SK-N-SH treated with all-trans-retinoic acid at 6 μM for 48 hours (cell line): Measurements from ENCODE around the gene CACNA1C.

ENCODE experiments used
- ATAC-seq: fragments of 200-7000 bp; cut with Tn5 transposase; 3 replicates; pipeline ENCODE4 v1.9.1; 2020; ENCODE audit warnings: mild to moderate bottlenecking, moderate library complexity
- BACH2 ChIP-seq: fragments of 250-450 bp; sonication (Bioruptor Pico); IDR thresholded peaks from 2 replicates; pipeline ENCODE4 v1.9.0; 2021; ENCODE audit warnings: mild to moderate bottlenecking, borderline replicate concordance
- CSDC2 ChIP-seq: fragments of 250-450 bp; sonication (Bioruptor Pico); IDR thresholded peaks from 2 replicates; pipeline ENCODE4 v1.5.0; 2020; ENCODE audit warnings: mild to moderate bottlenecking, moderate library complexity
- ESRRG ChIP-seq: fragments of 250-450 bp; sonication (Bioruptor Pico); IDR thresholded peaks from 2 replicates; pipeline ENCODE4 v1.6.1; 2021; ENCODE audit warnings: mild to moderate bottlenecking
- GLIS3 ChIP-seq: fragments of 250-450 bp; sonication (Bioruptor Pico); IDR thresholded peaks from 2 replicates; pipeline ENCODE4 v1.5.0; 2020; ENCODE audit warnings: mild to moderate bottlenecking, moderate library complexity
- ISL1 ChIP-seq: fragments of 250-450 bp; sonication (Bioruptor Pico); IDR thresholded peaks from 2 replicates; pipeline ENCODE4 v2.1.2; 2022; ENCODE audit warnings: mild to moderate bottlenecking, moderate library complexity
- OSR1 ChIP-seq: fragments of 250-450 bp; sonication (Bioruptor Pico); IDR thresholded peaks from 2 replicates; pipeline ENCODE4 v1.8.0; 2022; ENCODE audit warnings: moderate library complexity, mild to moderate bottlenecking, inconsistent platforms
- PPARA ChIP-seq: fragments of 250-450 bp; sonication (Bioruptor Pico); IDR thresholded peaks from 2 replicates; pipeline ENCODE4 v1.5.0; 2020; ENCODE audit warnings: mild to moderate bottlenecking, borderline replicate concordance
- RARB ChIP-seq: fragments of 250-450 bp; sonication (Bioruptor Pico); IDR thresholded peaks from 2 replicates; pipeline ENCODE4 v1.8.0; 2021; ENCODE audit warnings: mild to moderate bottlenecking, moderate library complexity
- SNAI2 ChIP-seq: fragments of 250-450 bp; sonication (Bioruptor Pico); IDR thresholded peaks from 2 replicates; pipeline ENCODE4 v1.5.0; 2020; ENCODE audit warnings: mild to moderate bottlenecking, moderate library complexity
- TCF4 ChIP-seq: fragments of 250-450 bp; sonication (Bioruptor Pico); IDR thresholded peaks from 2 replicates; pipeline ENCODE4 v1.8.0; 2021; ENCODE audit warnings: mild to moderate bottlenecking, moderate library complexity, borderline replicate concordance
- TOX ChIP-seq: fragments of 250-450 bp; sonication (Bioruptor Pico); IDR thresholded peaks from 2 replicates; pipeline ENCODE4 v1.8.0; 2021; ENCODE audit warnings: mild to moderate bottlenecking, moderate library complexity, borderline replicate concordance
- ZC3H10 ChIP-seq: fragments of 250-450 bp; sonication (Bioruptor Pico); IDR thresholded peaks from 2 replicates; pipeline ENCODE4 v1.5.1; 2021; ENCODE audit warnings: mild to moderate bottlenecking, moderate library complexity
- ZFP3 ChIP-seq: fragments of 250-450 bp; sonication (Bioruptor Pico); IDR thresholded peaks from 2 replicates; pipeline ENCODE4 v1.5.0; 2020; ENCODE audit warnings: mild to moderate bottlenecking, moderate library complexity
- ZFP30 ChIP-seq: fragments of 450-650 bp; formaldehyde crosslinking; IDR thresholded peaks from 2 replicates; pipeline ENCODE4 v1.5.0; 2022; ENCODE audit warnings: mild to moderate bottlenecking, moderate library complexity
- ZNF565 ChIP-seq: fragments of 450-650 bp; formaldehyde crosslinking; conservative IDR thresholded peaks from 2 replicates; pipeline ENCODE4 v1.5.0; 2020; ENCODE audit warnings: low read depth, mild to moderate bottlenecking, moderate library complexity
- ZNF70 ChIP-seq: fragments of 450-650 bp; formaldehyde crosslinking; IDR thresholded peaks from 2 replicates; pipeline ENCODE4 v1.5.0; 2020; ENCODE audit warnings: mild to moderate bottlenecking, moderate library complexity
- ZNF8 ChIP-seq: fragments of 450-650 bp; formaldehyde crosslinking; IDR thresholded peaks from 2 replicates; pipeline ENCODE4 v1.5.0; 2020; ENCODE audit warnings: mild to moderate bottlenecking, moderate library complexity
- TF ChIP-seq, protein P1 (sequence below): fragments of 250-450 bp; sonication (Bioruptor Pico); IDR thresholded peaks from 2 replicates; pipeline ENCODE4 v1.8.0; 2020; ENCODE audit warnings: mild to moderate bottlenecking, moderate library complexity, borderline replicate concordance
- TF ChIP-seq, protein P2 (sequence below): fragments of 250-450 bp; sonication (Bioruptor Pico); IDR thresholded peaks from 2 replicates; pipeline ENCODE4 v1.5.1; 2020; ENCODE audit warnings: low read depth, mild to moderate bottlenecking, moderate library complexity
- TF ChIP-seq, protein P3 (sequence below): fragments of 250-450 bp; sonication (Bioruptor Pico); IDR thresholded peaks from 2 replicates; pipeline ENCODE4 v1.5.1; 2021; ENCODE audit warnings: mild to moderate bottlenecking, moderate library complexity
- TF ChIP-seq, protein P4 (sequence below): fragments of 250-450 bp; sonication (Bioruptor Pico); IDR thresholded peaks from 2 replicates; pipeline ENCODE4 v1.8.0; 2021; ENCODE audit warnings: low read depth, mild to moderate bottlenecking, moderate library complexity, borderline replicate concordance
- TF ChIP-seq, protein P5 (sequence below): fragments of 250-450 bp; sonication (Bioruptor Pico); IDR thresholded peaks from 2 replicates; pipeline ENCODE4 v1.5.0; 2020; ENCODE audit warnings: mild to moderate bottlenecking, moderate library complexity

The CACNA1C gene

DNA sequence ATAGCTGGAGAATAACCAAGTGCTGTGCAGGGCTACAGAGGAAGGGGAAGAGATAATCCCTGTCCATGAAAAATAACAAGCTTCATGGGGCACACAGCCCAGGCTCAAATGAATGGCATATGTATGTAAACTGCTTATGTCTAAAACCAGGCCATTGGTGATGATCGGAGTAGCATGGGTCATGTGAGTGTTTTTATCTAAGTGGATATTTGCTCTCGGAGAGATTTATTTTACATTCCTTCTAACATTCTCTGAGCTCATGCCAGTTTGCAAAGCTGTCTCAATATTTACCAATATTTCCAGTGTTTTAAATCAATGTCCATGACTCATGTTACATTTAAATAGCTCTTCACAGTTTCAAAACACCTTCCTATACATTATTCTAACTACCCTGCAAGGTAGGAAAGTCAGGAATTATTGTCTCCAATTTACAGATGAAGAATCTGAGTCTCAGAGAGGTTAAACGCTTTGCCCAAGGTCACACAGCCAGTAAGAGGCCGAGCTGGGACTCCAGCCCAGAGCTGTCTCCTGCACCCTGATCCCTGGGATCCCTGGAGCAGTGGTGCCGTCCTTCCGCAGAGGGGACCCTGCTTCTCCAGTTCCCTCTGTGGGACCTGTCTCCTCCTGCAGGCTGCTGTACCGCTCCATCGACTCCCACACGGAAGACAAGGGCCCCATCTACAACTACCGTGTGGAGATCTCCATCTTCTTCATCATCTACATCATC lies 555.3 kb downstream of the CACNA1C start:
- ATAC-seq: no peak
- TF ChIP-seq, protein P1, sequence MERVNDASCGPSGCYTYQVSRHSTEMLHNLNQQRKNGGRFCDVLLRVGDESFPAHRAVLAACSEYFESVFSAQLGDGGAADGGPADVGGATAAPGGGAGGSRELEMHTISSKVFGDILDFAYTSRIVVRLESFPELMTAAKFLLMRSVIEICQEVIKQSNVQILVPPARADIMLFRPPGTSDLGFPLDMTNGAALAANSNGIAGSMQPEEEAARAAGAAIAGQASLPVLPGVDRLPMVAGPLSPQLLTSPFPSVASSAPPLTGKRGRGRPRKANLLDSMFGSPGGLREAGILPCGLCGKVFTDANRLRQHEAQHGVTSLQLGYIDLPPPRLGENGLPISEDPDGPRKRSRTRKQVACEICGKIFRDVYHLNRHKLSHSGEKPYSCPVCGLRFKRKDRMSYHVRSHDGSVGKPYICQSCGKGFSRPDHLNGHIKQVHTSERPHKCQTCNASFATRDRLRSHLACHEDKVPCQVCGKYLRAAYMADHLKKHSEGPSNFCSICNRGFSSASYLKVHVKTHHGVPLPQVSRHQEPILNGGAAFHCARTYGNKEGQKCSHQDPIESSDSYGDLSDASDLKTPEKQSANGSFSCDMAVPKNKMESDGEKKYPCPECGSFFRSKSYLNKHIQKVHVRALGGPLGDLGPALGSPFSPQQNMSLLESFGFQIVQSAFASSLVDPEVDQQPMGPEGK: no peak
- no peak for TF ChIP-seq ISL1 (CRISPR knock-in tag)
- no peak for TF ChIP-seq GLIS3 (CRISPR knock-in tag)
- no peak for TF ChIP-seq PPARA (CRISPR knock-in tag)
- no peak for TF ChIP-seq ZC3H10 (CRISPR knock-in tag)
- TF ChIP-seq, protein P2, sequence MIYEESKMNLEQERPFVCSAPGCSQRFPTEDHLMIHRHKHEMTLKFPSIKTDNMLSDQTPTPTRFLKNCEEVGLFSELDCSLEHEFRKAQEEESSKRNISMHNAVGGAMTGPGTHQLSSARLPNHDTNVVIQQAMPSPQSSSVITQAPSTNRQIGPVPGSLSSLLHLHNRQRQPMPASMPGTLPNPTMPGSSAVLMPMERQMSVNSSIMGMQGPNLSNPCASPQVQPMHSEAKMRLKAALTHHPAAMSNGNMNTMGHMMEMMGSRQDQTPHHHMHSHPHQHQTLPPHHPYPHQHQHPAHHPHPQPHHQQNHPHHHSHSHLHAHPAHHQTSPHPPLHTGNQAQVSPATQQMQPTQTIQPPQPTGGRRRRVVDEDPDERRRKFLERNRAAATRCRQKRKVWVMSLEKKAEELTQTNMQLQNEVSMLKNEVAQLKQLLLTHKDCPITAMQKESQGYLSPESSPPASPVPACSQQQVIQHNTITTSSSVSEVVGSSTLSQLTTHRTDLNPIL (CRISPR knock-in tag): no peak
- TF ChIP-seq TOX (CRISPR knock-in tag): no peak
- TF ChIP-seq, protein P3, sequence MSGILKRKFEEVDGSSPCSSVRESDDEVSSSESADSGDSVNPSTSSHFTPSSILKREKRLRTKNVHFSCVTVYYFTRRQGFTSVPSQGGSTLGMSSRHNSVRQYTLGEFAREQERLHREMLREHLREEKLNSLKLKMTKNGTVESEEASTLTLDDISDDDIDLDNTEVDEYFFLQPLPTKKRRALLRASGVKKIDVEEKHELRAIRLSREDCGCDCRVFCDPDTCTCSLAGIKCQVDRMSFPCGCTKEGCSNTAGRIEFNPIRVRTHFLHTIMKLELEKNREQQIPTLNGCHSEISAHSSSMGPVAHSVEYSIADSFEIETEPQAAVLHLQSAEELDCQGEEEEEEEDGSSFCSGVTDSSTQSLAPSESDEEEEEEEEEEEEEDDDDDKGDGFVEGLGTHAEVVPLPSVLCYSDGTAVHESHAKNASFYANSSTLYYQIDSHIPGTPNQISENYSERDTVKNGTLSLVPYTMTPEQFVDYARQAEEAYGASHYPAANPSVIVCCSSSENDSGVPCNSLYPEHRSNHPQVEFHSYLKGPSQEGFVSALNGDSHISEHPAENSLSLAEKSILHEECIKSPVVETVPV (CRISPR knock-in tag): no peak
- no peak for TF ChIP-seq ZFP3 (CRISPR knock-in tag)
- TF ChIP-seq BACH2 (CRISPR knock-in tag): no peak
- no peak for TF ChIP-seq CSDC2 (CRISPR knock-in tag)
- TF ChIP-seq ZNF70 (CRISPR knock-in tag): no peak
- TF ChIP-seq ZFP30 (CRISPR knock-in tag): no peak

DNA sequence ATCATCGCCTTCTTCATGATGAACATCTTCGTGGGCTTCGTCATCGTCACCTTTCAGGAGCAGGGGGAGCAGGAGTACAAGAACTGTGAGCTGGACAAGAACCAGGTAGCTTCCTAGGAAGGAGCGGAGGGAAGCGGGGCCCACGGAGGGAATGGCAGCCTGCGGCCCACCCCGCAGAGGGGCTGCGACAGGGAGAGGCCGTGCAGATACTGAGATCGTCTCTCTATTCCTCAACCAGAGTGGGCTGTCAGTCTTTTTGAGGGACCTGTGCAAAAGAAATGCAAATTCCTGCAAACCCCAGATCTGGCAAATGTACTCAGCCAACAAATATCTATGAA lies 555.8 kb downstream of the CACNA1C start:
- TF ChIP-seq PPARA (CRISPR knock-in tag) (no peak), ZNF70 (CRISPR knock-in tag) (no peak), ISL1 (CRISPR knock-in tag) (no peak), BACH2 (CRISPR knock-in tag) (no peak), OSR1 (CRISPR knock-in tag) (no peak), GLIS3 (CRISPR knock-in tag) (no peak), ZC3H10 (CRISPR knock-in tag) (no peak), CSDC2 (CRISPR knock-in tag) (no peak), ZNF565 (CRISPR knock-in tag) (no peak), RARB (CRISPR knock-in tag) (no peak), ZFP30 (CRISPR knock-in tag) (no peak), TCF4 (no peak), ZNF8 (CRISPR knock-in tag) (no peak), SNAI2 (CRISPR knock-in tag) (no peak), ESRRG (CRISPR knock-in tag) (no peak)
- TF ChIP-seq, protein P4, sequence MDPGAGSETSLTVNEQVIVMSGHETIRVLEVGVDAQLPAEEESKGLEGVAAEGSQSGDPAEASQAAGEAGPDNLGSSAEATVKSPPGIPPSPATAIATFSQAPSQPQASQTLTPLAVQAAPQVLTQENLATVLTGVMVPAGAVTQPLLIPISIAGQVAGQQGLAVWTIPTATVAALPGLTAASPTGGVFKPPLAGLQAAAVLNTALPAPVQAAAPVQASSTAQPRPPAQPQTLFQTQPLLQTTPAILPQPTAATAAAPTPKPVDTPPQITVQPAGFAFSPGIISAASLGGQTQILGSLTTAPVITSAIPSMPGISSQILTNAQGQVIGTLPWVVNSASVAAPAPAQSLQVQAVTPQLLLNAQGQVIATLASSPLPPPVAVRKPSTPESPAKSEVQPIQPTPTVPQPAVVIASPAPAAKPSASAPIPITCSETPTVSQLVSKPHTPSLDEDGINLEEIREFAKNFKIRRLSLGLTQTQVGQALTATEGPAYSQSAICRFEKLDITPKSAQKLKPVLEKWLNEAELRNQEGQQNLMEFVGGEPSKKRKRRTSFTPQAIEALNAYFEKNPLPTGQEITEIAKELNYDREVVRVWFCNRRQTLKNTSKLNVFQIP: no peak
- TF ChIP-seq, protein P2 (CRISPR knock-in tag): no peak
- TF ChIP-seq, protein P5, sequence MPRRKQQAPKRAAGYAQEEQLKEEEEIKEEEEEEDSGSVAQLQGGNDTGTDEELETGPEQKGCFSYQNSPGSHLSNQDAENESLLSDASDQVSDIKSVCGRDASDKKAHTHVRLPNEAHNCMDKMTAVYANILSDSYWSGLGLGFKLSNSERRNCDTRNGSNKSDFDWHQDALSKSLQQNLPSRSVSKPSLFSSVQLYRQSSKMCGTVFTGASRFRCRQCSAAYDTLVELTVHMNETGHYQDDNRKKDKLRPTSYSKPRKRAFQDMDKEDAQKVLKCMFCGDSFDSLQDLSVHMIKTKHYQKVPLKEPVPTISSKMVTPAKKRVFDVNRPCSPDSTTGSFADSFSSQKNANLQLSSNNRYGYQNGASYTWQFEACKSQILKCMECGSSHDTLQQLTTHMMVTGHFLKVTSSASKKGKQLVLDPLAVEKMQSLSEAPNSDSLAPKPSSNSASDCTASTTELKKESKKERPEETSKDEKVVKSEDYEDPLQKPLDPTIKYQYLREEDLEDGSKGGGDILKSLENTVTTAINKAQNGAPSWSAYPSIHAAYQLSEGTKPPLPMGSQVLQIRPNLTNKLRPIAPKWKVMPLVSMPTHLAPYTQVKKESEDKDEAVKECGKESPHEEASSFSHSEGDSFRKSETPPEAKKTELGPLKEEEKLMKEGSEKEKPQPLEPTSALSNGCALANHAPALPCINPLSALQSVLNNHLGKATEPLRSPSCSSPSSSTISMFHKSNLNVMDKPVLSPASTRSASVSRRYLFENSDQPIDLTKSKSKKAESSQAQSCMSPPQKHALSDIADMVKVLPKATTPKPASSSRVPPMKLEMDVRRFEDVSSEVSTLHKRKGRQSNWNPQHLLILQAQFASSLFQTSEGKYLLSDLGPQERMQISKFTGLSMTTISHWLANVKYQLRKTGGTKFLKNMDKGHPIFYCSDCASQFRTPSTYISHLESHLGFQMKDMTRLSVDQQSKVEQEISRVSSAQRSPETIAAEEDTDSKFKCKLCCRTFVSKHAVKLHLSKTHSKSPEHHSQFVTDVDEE (CRISPR knock-in tag): no peak
- ATAC-seq: no peak
